AG04449 (cell line): ENCODE results near the gene MICAL3.
"Not testable (repeated sequence)": the region's sequence is repeated elsewhere in the genome, so short reads cannot be mapped to it uniquely, and the experiment has no call there.

Experiments
- CTCF ChIA-PET: fragments of 350-600 bp; formaldehyde crosslinking; extraction: SDS; loops from one replicate; lab custom pipeline; 2021; ENCODE audit warnings: antibody characterized with exemption; lab: Yijun Ruan, JAX
- POLR2A ChIA-PET: fragments of 400-600, 350-600 bp; formaldehyde crosslinking; extraction: SDS; loops from one replicate; lab custom pipeline; 2020; ENCODE audit warnings: antibody characterized with exemption, inconsistent platforms; lab: Yijun Ruan, JAX
- DNase-seq: peaks from one replicate; pipeline ENCODE4 v3.0.0-alpha.2; 2010; ENCODE audit warnings: low read depth, low spot score
- H3K4me3 ChIP-seq: 2 replicates; pipeline ENCODE4 v1.5.1; 2011; ENCODE audit warnings: low read depth, mild to moderate bottlenecking, control low read depth, low read length
- CTCF ChIP-seq: IDR thresholded peaks from one replicate; pipeline ENCODE4 v1.5.1; 2011; ENCODE audit warnings: mild to moderate bottlenecking, moderate library complexity, low read length, control low read depth, inconsistent platforms; ENCODE audit not compliant: insufficient read depth; ENCODE audit errors: missing control alignments

MICAL3 gene

GRCh38 chr22:17767233-17768065 lies 256.9 kb downstream of the MICAL3 start:
- TF ChIP-seq CTCF, result no peak
- POLR2A ChIA-PET, result no interaction called here
- no peak overlapping the region for H3K4me3 ChIP-seq
- CTCF ChIA-PET, result interaction anchor here (1.0 to 6.3 kb wide), 2 partner anchors 24 to 33 kb away, joined by 3 to 49 read pairs; no protein-coding TSS in a partner anchor
- no peak for DNase-seq

GRCh38 chr22:17764852-17765251 lies 259.5 kb downstream of the MICAL3 start:
- CTCF ChIA-PET, result interaction anchor here (1.2 to 6.3 kb wide), 3 partner anchors 13 to 593 kb away, joined by 3 to 49 read pairs (median 5); no protein-coding TSS in a partner anchor
- DNase-seq, H3K4me3 ChIP-seq, POLR2A ChIA-PET: not testable (repeated sequence)

GRCh38 chr22:17764036-17764435 lies 260.3 kb downstream of the MICAL3 start:
- POLR2A ChIA-PET, result no interaction called here
- CTCF ChIA-PET, result interaction anchor here (6.3 kb wide), 1 partner anchor 20 kb away, joined by 49 read pairs; no protein-coding TSS in a partner anchor
- DNase-seq, result no peak

GRCh38 chr22:17763442-17763841 lies 260.9 kb downstream of the MICAL3 start:
- H3K4me3 ChIP-seq, POLR2A ChIA-PET, DNase-seq: not testable (repeated sequence)
- CTCF ChIA-PET, result interaction anchor here (1.0 to 6.3 kb wide), 2 partner anchors 9 to 20 kb away, joined by 5 to 49 read pairs; no protein-coding TSS in a partner anchor

More at GRCh38 chr22:17764036-17764435, 260.3 kb downstream of the MICAL3 start:
- TF ChIP-seq CTCF, result no peak
- H3K4me3 ChIP-seq, result no peak overlapping the region

- ChIA-PET POLR2A (no interaction called here), CTCF (interaction anchor here (1.1 to 2.4 kb wide), 3 partner anchors 9 to 26 kb away, joined by 3 to 14 read pairs (median 3); no protein-coding TSS in a partner anchor)
- H3K4me3 ChIP-seq, result no peak overlapping the region
- DNase-seq, result no peak
- TF ChIP-seq CTCF, result no peak
Observed at GRCh38 chr22:17761138-17761488, 263.2 kb downstream of the MICAL3 start.

- TF ChIP-seq CTCF, result peak; percentile 32
- POLR2A ChIA-PET, result no interaction called here
- no peak overlapping the region for H3K4me3 ChIP-seq
- CTCF ChIA-PET, result interaction anchor here (1.0 to 3.1 kb wide), 3 partner anchors 11 to 13 kb away, joined by 4 to 36 read pairs (median 4); no protein-coding TSS in a partner anchor
- no peak for DNase-seq
Observed at GRCh38 chr22:17754233-17754925, 270.0 kb downstream of the MICAL3 start.
